ENCODE results near the gene MISP.

DNA sequence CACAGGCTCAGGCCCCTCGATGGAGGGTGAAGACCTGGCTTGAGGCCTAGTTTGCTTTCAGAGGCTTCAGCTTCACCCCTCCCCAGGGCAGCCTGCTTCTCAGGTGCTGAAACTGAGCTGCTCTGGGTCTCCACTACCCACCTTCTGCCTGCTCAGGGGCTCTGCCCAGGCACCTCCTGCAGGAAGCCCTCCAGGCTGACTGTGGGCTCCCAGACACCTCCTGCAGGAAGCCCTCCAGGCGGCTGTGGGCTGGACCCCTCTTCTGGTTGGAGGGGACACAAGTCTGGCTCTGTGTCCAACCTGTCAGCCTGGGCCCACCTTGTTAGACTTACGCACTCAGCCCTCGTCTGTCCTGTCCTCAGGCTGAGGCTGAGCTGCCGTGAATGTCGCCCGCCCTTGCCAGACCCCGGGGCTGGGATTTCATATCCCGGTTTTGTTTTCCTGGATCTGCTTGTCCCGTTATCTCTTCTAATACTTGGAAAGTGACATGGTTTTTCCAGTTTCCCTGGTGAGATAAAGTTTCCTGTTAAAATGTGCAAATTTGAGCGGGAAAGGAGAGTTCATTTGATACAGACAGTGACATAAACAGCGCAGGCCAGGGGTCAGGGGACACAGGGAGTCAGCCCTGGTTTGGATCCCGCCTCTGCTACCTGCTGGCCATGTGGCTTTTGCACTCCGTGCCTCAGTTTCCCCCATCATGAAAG lies 20.8 kb upstream of the MISP start:
- TF ChIP-seq CHD1 (IDR thresholded peaks at IDR 0.05; ENCODE audit: low read depth, low read length) (no peak), POLR2A (IDR thresholded peaks at IDR 0.05; ENCODE audit: low read depth, low read length) (no peak), FOS (IDR thresholded peaks at IDR 0.05; ENCODE audit: low read depth, low read length) (no peak), BHLHE40 (IDR thresholded peaks at IDR 0.05; ENCODE audit: low read depth, low read length) (no peak), MXI1 (IDR thresholded peaks at IDR 0.05; ENCODE audit: borderline replicate concordance, low read depth, low read length) (no peak), SMC3 (IDR thresholded peaks at IDR 0.05; ENCODE audit: low read depth, low read length) (no peak), RAD21 (IDR thresholded peaks at IDR 0.05; ENCODE audit: low read length) (no peak), CEBPB (IDR thresholded peaks at IDR 0.05; ENCODE audit: low read depth, low read length) (no peak), NFE2L2 (IDR thresholded peaks at IDR 0.05; ENCODE audit: low read depth, low read length) (no peak)
- TF ChIP-seq, protein P1, sequence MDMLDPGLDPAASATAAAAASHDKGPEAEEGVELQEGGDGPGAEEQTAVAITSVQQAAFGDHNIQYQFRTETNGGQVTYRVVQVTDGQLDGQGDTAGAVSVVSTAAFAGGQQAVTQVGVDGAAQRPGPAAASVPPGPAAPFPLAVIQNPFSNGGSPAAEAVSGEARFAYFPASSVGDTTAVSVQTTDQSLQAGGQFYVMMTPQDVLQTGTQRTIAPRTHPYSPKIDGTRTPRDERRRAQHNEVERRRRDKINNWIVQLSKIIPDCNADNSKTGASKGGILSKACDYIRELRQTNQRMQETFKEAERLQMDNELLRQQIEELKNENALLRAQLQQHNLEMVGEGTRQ (IDR thresholded peaks at IDR 0.05; ENCODE audit: low read depth, low read length): no peak
- TF ChIP-seq, protein P2, sequence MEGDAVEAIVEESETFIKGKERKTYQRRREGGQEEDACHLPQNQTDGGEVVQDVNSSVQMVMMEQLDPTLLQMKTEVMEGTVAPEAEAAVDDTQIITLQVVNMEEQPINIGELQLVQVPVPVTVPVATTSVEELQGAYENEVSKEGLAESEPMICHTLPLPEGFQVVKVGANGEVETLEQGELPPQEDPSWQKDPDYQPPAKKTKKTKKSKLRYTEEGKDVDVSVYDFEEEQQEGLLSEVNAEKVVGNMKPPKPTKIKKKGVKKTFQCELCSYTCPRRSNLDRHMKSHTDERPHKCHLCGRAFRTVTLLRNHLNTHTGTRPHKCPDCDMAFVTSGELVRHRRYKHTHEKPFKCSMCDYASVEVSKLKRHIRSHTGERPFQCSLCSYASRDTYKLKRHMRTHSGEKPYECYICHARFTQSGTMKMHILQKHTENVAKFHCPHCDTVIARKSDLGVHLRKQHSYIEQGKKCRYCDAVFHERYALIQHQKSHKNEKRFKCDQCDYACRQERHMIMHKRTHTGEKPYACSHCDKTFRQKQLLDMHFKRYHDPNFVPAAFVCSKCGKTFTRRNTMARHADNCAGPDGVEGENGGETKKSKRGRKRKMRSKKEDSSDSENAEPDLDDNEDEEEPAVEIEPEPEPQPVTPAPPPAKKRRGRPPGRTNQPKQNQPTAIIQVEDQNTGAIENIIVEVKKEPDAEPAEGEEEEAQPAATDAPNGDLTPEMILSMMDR (conservative IDR thresholded peaks at IDR 0.05; ENCODE audit: low read depth, low read length): no peak
